Testis (tissue), 2 donors: ENCODE results near the gene SNX7.

Experiments used
- POLR2A ChIP-seq: fragments of 450-650 bp; IDR thresholded peaks from one replicate; pipeline ENCODE4 v1.6.1; 2017; ENCODE audit warnings: antibody characterized with exemption, mild to moderate bottlenecking, moderate library complexity
- TF ChIP-seq, protein P1 (sequence below), 3 experiments: fragments of 450-650 bp in 2 of 3; fragments of 200-600 bp in 1 of 3; sonication (generic) in 1 of 3; IDR thresholded peaks; one replicate each; pipeline ENCODE4 v1.5.1; 2016 to 2019; ENCODE audit warnings: antibody characterized with exemption in 3 of 3, mild to moderate bottlenecking in 2 of 3, moderate library complexity in 1 of 3

DNA sequence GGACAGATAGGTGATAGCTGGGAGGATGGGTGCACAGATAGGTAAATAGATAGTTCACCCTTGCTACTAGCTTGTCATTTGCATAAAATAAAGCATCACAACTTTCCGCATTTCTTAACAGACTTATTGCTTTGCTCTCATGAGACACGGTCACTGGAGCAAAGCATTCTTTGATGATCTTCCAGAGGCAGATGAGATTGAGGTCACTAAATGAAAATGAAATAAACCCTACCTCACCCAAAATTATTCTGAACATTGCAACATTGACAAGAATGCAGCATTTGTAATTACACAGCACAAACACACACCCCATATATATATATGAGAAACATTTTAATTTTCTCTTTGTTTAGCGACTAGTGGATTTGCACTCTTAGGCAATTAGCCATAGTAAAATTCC is 107.6 kb downstream of the SNX7 start:
- TF ChIP-seq POLR2A, result no peak
- TF ChIP-seq, protein P1, sequence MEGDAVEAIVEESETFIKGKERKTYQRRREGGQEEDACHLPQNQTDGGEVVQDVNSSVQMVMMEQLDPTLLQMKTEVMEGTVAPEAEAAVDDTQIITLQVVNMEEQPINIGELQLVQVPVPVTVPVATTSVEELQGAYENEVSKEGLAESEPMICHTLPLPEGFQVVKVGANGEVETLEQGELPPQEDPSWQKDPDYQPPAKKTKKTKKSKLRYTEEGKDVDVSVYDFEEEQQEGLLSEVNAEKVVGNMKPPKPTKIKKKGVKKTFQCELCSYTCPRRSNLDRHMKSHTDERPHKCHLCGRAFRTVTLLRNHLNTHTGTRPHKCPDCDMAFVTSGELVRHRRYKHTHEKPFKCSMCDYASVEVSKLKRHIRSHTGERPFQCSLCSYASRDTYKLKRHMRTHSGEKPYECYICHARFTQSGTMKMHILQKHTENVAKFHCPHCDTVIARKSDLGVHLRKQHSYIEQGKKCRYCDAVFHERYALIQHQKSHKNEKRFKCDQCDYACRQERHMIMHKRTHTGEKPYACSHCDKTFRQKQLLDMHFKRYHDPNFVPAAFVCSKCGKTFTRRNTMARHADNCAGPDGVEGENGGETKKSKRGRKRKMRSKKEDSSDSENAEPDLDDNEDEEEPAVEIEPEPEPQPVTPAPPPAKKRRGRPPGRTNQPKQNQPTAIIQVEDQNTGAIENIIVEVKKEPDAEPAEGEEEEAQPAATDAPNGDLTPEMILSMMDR (IDR thresholded peaks at IDR 0.05), result no peak
